ENCODE data around the gene CCNL1.

CCNL1 gene

GRCh38 chr3:157128771-157129681 is 30.9 kb downstream of the CCNL1 start:
- no peak overlapping the region for H3K4me3 ChIP-seq (ENCODE audit: low read depth, low read length)
- DNase-seq (ENCODE audit: low read depth) = no peak

- no peak overlapping the region for H3K4me3 ChIP-seq (ENCODE audit: low read depth, low read length)
- DNase-seq (ENCODE audit: low read depth) = peak; percentile 83
Measured at GRCh38 chr3:157127831-157128767, 31.8 kb downstream of the CCNL1 start.

GRCh38 chr3:157127268-157127667 is 32.7 kb downstream of the CCNL1 start:
- no peak for DNase-seq (ENCODE audit: low read depth)
- H3K4me3 ChIP-seq (ENCODE audit: low read depth, low read length) = no peak overlapping the region

GRCh38 chr3:157126365-157126764 is 33.6 kb downstream of the CCNL1 start:
- DNase-seq (ENCODE audit: low read depth) = no peak
- no peak overlapping the region for H3K4me3 ChIP-seq (ENCODE audit: low read depth, low read length)

- no peak for DNase-seq (ENCODE audit: low read depth)
- H3K4me3 ChIP-seq (ENCODE audit: low read depth, low read length) = no peak overlapping the region
Measured at GRCh38 chr3:157125101-157125500, 34.8 kb downstream of the CCNL1 start.

GRCh38 chr3:157123621-157124020 is 36.3 kb downstream of the CCNL1 start:
- no peak for DNase-seq (ENCODE audit: low read depth)
- H3K4me3 ChIP-seq (ENCODE audit: low read depth, low read length) = no peak overlapping the region

- H3K4me3 ChIP-seq (ENCODE audit: low read depth, low read length) = no peak overlapping the region
- no peak for DNase-seq (ENCODE audit: low read depth)
Measured at GRCh38 chr3:157122832-157123427, 37.0 kb downstream of the CCNL1 start.

- peak; percentile 92 for DNase-seq (ENCODE audit: low read depth)
- H3K4me3 ChIP-seq (ENCODE audit: low read depth, low read length) = no peak overlapping the region
Measured at GRCh38 chr3:157122116-157122515, 37.8 kb downstream of the CCNL1 start.

- no peak overlapping the region for H3K4me3 ChIP-seq (ENCODE audit: low read depth, low read length)
- DNase-seq (ENCODE audit: low read depth) = no peak
Measured at GRCh38 chr3:157121522-157121921, 38.4 kb downstream of the CCNL1 start.

- no peak for DNase-seq (ENCODE audit: low read depth)
- no peak overlapping the region for H3K4me3 ChIP-seq (ENCODE audit: low read depth, low read length)
Measured at GRCh38 chr3:157120071-157120892, 39.7 kb downstream of the CCNL1 start.

- no peak for DNase-seq (ENCODE audit: low read depth)
- no peak overlapping the region for H3K4me3 ChIP-seq (ENCODE audit: low read depth, low read length)
Measured at GRCh38 chr3:157119369-157119951, 40.5 kb downstream of the CCNL1 start.

- DNase-seq (ENCODE audit: low read depth) = no peak
Measured at GRCh38 chr3:157117875-157118654, 41.9 kb downstream of the CCNL1 start.

GRCh38 chr3:157117206-157117605 is 42.7 kb downstream of the CCNL1 start:
- no peak overlapping the region for H3K4me3 ChIP-seq (ENCODE audit: low read depth, low read length)
- DNase-seq (ENCODE audit: low read depth) = no peak

More at GRCh38 chr3:157117875-157118654, 41.9 kb downstream of the CCNL1 start:
- no peak overlapping the region for H3K4me3 ChIP-seq (ENCODE audit: low read depth, low read length)

GRCh38 chr3:157116017-157116416 is 43.9 kb downstream of the CCNL1 start:
- no peak overlapping the region for H3K4me3 ChIP-seq (ENCODE audit: low read depth, low read length)
- no peak for DNase-seq (ENCODE audit: low read depth)

GRCh38 chr3:157115069-157116006 is 44.6 kb downstream of the CCNL1 start:
- no peak overlapping the region for H3K4me3 ChIP-seq (ENCODE audit: low read depth, low read length)
- no peak for DNase-seq (ENCODE audit: low read depth)

- DNase-seq (ENCODE audit: low read depth) = no peak
- H3K4me3 ChIP-seq (ENCODE audit: low read depth, low read length) = no peak overlapping the region
Measured at GRCh38 chr3:157113832-157114505, 46.0 kb downstream of the CCNL1 start.
